ENCODE results near the gene NUP93. TPM values are rescaled to one million over a fixed set of nuclear protein-coding genes. Genes with fewer than 3 reads are reported as not detected.

NUP93 gene
- total RNA-seq, 1 donor from 2014 or later: 111 TPM

DNA sequence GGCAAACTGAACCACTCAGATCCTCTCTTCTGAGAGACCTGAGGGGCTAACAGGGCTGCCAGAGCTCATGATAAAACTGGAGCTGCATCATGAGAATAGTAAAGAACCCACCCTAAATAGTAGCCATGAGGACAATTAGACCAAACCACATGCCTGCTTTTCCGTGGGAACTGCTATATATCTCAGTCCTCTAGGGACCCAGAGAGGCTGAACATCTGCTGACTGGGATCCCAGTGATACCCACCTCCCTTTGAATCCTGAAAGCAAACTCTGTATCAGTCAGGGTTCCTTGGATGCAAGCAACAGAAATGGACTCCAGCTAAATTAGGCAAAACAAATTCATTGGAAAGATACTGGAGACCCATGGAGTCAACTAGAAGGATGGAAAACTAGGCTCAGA lies 41.2 kb upstream of the NUP93 start:
- TF ChIP-seq, protein P1, sequence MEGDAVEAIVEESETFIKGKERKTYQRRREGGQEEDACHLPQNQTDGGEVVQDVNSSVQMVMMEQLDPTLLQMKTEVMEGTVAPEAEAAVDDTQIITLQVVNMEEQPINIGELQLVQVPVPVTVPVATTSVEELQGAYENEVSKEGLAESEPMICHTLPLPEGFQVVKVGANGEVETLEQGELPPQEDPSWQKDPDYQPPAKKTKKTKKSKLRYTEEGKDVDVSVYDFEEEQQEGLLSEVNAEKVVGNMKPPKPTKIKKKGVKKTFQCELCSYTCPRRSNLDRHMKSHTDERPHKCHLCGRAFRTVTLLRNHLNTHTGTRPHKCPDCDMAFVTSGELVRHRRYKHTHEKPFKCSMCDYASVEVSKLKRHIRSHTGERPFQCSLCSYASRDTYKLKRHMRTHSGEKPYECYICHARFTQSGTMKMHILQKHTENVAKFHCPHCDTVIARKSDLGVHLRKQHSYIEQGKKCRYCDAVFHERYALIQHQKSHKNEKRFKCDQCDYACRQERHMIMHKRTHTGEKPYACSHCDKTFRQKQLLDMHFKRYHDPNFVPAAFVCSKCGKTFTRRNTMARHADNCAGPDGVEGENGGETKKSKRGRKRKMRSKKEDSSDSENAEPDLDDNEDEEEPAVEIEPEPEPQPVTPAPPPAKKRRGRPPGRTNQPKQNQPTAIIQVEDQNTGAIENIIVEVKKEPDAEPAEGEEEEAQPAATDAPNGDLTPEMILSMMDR (IDR thresholded peaks at IDR 0.05): no peak
- no peaks in the 10 kb centered on the region for H3K36me3 Mint-ChIP-seq (ENCODE audit: low read depth)
- no peak overlapping the region for H3K4me3 Mint-ChIP-seq
- ChIA-PET CTCF (no interaction called here), POLR2A (interaction anchor here (0.5 kb wide), 1 partner anchor 108 kb away, joined by 6 read pairs; no protein-coding TSS in a partner anchor)
- intact Hi-C loops (cut with micrococcal nuclease): no loop called here
- H3K4me1 Mint-ChIP-seq: no peaks in the 10 kb centered on the region
- H3K9me3 Mint-ChIP-seq: peaks cover 3% of the 10 kb centered on the region
- DNase-seq (no peak), ATAC-seq (ENCODE audit: low read depth) (no peak)
- peaks cover 12% of the 10 kb centered on the region for H3K27me3 Mint-ChIP-seq
- no peak overlapping the region for H3K27ac Mint-ChIP-seq

DNA sequence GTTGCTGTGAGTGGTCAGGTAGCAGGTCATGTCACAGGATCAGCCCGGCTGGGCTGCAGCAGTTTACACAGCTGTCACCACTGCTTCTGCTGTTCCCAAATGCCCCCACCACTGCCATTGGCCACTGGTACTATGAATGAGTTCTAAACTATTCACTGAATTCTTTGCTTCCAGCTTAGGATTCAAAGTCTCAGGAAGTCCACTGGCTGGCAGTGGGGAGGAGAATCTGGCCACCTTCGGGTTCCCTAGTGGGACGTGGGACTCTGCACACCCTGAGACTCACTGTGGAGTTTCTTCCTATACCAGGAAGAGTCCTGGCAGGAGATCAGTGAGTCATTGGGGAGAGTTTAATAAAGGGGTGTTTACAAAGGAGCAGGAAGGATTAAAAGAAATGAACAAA lies 40.8 kb upstream of the NUP93 start:
- intact Hi-C loops (cut with micrococcal nuclease): no loop called here
- H3K4me1 Mint-ChIP-seq: no peaks in the 10 kb centered on the region
- CTCF ChIA-PET: no interaction called here

DNA sequence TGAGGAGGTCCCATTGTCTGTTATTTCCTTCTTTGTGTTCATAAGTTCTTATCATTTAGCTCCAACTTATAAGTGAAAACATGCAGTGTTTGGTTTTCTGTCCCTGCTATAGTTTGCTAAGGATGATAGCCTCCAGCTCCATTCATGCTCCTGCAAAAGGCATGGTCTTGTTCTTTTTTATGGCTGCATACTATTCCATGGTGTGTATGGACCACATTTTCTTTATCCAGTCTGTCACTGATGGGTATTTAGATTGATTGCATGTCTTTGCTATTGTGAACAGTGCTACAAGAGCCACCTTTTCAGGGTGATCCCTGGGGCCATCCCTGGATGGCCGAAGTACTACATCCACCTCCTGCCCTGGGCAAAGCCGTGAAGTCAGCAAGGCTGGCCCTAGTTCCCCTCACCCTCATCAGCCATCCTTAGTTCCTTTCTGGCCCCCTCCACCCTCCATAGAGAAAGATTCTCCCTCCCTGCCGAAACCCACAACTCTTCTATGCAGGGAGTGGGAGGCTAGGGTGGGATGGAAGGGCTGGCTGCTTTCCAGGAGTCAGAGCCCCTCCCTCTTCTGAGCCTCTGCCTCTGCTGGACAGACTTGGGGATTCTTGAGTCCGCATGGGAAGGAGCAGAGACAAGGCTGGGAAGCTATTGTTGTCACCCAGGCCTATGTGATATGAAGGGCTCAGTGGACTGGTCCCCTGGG lies 39.4 kb upstream of the NUP93 start:
- ATAC-seq (ENCODE audit: low read depth): no peak
- Mint-ChIP-seq H3K36me3 (ENCODE audit: low read depth) (no peaks in the 10 kb centered on the region), H3K4me1 (no peaks in the 10 kb centered on the region), H3K27ac (no peak overlapping the region), H3K4me3 (no peak overlapping the region), H3K9me3 (peaks cover 3% of the 10 kb centered on the region), H3K27me3 (peaks cover 12% of the 10 kb centered on the region)
- TF ChIP-seq, protein P1 (IDR thresholded peaks at IDR 0.05): no peak
- ChIA-PET POLR2A (no interaction called here), CTCF (no interaction called here)
- no peak for DNase-seq
- intact Hi-C loops (cut with micrococcal nuclease): no loop called here

More for the DNA sequence above, 40.8 kb upstream of the NUP93 start:
- H3K27me3 Mint-ChIP-seq: peaks cover 12% of the 10 kb centered on the region
- POLR2A ChIA-PET: no interaction called here
- no peak overlapping the region for H3K27ac Mint-ChIP-seq
- no peak overlapping the region for H3K4me3 Mint-ChIP-seq
- DNase-seq (no peak), ATAC-seq (ENCODE audit: low read depth) (no peak)
- H3K9me3 Mint-ChIP-seq: peaks cover 3% of the 10 kb centered on the region
- H3K36me3 Mint-ChIP-seq (ENCODE audit: low read depth): no peaks in the 10 kb centered on the region
- TF ChIP-seq, protein P1 (IDR thresholded peaks at IDR 0.05): no peak

DNA sequence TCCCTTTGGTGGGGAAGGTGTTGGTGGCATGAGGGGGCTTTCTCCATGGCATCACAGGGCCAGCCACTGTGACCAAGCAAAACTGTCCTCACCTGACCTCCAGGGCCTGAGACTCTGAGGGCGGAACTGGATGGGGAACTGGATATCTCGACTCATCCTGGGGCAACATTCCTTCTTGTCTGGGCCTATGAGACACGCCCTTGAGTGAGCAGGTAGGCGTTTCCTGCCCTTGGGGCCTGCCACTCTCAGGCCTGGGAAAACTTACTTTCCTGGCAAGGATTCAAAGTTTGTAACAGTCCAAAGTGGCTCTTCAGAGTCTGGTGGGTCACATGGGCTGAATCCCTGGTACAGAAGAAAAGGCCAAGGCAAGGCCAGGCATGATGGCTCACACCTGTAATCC lies 38.0 kb upstream of the NUP93 start:
- POLR2A ChIA-PET: no interaction called here
- CTCF ChIA-PET: no interaction called here
- TF ChIP-seq, protein P1 (IDR thresholded peaks at IDR 0.05): no peak
- Mint-ChIP-seq H3K4me1 (no peaks in the 10 kb centered on the region), H3K36me3 (ENCODE audit: low read depth) (no peaks in the 10 kb centered on the region), H3K27me3 (peaks cover 8% of the 10 kb centered on the region), H3K4me3 (no peak overlapping the region), H3K9me3 (peaks cover 3% of the 10 kb centered on the region), H3K27ac (no peak overlapping the region)
- intact Hi-C loops (cut with micrococcal nuclease): no loop called here
- DNase-seq (no peak), ATAC-seq (ENCODE audit: low read depth) (no peak)

DNA sequence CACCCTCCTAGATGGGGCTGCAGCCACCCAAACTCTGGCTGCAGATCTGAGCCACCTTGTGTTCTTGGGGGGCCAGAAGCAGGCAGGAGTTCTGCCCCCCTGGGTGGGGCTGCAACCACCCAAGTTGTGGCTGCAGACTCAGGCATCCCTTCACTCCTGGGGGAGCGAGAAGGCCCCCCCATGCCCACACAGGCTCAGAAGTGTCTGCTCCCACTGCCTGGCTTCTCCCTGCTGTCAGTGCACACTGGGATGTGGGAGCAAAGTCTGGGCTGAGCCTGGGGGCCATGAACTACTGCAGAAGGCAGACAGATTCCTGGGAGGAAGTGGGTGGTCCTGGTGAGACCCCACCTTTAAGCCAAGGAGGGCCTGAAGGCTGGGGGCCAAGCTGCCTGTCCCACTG lies 34.7 kb upstream of the NUP93 start:
- intact Hi-C loops (cut with micrococcal nuclease): no loop called here
- peaks cover 2% of the 10 kb centered on the region for H3K9me3 Mint-ChIP-seq
- ChIA-PET CTCF (no interaction called here), POLR2A (no interaction called here)
- ATAC-seq (ENCODE audit: low read depth) (no peak), DNase-seq (no peak)
- H3K4me3 Mint-ChIP-seq: no peak overlapping the region
- no peaks in the 10 kb centered on the region for H3K4me1 Mint-ChIP-seq
- H3K27me3 Mint-ChIP-seq: peaks cover 4% of the 10 kb centered on the region
- TF ChIP-seq, protein P1 (IDR thresholded peaks at IDR 0.05): no peak
- no peaks in the 10 kb centered on the region for H3K36me3 Mint-ChIP-seq (ENCODE audit: low read depth)
- no peak overlapping the region for H3K27ac Mint-ChIP-seq
